Measurements from ENCODE around the gene CLEC4G.

The CLEC4G gene

DNA sequence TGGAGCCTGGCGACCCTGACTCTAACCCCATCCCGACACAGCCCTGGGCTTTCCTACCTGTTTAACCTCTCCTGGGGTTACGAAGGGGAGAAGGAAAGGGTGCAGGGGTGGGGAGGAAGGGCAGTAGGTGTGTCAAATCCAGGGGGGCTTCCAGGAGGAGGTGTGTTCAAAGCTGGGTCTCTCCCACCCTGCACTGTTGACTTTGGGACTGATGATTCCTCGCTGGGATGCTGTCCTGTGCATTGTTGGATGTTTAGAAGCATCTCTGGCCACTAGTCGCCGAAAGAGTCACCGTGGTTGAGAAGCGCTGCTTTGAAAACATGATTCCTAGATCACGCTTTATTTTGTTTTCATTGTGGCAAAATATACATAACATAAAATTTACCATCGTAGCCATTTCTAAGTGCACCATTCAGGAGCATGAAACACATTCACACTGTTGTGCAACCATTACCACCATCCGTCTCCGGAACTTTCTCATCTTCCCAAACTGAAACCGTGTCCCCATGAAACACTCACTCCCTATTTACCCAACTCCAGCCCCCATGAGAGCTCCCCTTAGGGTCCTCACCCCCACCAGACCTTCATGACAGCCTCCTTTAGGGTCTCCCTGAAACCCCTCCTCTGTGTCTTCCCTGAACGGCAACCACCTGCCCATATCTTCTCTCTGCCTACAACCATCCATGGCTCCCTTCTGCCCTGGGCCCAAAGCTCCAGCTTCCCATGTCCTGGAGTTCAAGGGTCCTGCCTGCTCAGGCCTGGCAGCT is 25.5 kb downstream of the CLEC4G start:
- no peak for DNase-seq (ENCODE audit: low read depth, low spot score)
- H3K4me3 ChIP-seq (ENCODE audit: low read depth, low read length) = no peak overlapping the region
- TF ChIP-seq, protein P1, sequence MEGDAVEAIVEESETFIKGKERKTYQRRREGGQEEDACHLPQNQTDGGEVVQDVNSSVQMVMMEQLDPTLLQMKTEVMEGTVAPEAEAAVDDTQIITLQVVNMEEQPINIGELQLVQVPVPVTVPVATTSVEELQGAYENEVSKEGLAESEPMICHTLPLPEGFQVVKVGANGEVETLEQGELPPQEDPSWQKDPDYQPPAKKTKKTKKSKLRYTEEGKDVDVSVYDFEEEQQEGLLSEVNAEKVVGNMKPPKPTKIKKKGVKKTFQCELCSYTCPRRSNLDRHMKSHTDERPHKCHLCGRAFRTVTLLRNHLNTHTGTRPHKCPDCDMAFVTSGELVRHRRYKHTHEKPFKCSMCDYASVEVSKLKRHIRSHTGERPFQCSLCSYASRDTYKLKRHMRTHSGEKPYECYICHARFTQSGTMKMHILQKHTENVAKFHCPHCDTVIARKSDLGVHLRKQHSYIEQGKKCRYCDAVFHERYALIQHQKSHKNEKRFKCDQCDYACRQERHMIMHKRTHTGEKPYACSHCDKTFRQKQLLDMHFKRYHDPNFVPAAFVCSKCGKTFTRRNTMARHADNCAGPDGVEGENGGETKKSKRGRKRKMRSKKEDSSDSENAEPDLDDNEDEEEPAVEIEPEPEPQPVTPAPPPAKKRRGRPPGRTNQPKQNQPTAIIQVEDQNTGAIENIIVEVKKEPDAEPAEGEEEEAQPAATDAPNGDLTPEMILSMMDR (IDR thresholded peaks at IDR 0.05; ENCODE audit: low read depth, low read length) = no peak
- in situ Hi-C loops (cut with HindIII; ENCODE audit: low sequenced_read_pairs) = no loop called here

DNA sequence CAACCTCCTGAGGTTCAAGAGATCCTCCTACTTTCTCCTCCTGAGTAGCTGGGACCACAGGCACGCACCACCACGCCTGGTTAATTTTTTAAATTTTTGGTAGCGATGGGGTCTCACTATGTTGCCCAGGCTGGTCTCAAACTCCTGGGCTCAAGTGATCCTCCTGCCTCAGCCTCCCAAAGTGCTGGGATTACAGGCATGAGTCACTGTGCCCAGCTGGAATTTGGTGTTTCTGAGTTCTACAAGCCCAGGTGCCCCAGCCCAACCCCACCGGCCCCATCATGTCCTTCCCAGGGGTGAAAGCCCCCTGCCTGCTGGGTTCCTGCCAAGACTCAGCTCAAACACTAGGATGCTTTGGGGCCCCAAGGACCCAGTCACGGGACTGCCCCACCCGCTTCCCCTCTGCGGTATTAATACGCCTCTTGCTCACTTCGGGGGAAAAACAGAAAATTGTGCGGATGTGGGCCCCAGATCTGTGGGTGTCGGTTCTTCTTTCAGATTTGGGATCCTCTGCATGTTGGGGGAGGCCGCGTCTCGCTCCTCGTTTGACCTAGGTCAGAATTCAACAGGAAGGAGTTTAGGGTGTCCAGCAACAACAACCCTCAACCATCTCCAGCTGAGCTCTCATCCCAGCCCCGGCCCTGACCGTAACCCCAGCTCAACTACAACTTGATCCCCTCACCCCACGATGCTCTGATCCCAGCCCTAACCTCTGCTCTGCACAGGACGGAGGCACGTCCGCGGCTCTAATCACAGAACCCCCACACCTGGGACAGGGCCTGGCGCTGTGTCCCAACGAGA is 26.3 kb downstream of the CLEC4G start:
- in situ Hi-C loops (cut with HindIII; ENCODE audit: low sequenced_read_pairs) = no loop called here
- TF ChIP-seq, protein P1 (IDR thresholded peaks at IDR 0.05; ENCODE audit: low read depth, low read length) = no peak
- no peak for DNase-seq (ENCODE audit: low read depth, low spot score)
- no peak overlapping the region for H3K4me3 ChIP-seq (ENCODE audit: low read depth, low read length)

DNA sequence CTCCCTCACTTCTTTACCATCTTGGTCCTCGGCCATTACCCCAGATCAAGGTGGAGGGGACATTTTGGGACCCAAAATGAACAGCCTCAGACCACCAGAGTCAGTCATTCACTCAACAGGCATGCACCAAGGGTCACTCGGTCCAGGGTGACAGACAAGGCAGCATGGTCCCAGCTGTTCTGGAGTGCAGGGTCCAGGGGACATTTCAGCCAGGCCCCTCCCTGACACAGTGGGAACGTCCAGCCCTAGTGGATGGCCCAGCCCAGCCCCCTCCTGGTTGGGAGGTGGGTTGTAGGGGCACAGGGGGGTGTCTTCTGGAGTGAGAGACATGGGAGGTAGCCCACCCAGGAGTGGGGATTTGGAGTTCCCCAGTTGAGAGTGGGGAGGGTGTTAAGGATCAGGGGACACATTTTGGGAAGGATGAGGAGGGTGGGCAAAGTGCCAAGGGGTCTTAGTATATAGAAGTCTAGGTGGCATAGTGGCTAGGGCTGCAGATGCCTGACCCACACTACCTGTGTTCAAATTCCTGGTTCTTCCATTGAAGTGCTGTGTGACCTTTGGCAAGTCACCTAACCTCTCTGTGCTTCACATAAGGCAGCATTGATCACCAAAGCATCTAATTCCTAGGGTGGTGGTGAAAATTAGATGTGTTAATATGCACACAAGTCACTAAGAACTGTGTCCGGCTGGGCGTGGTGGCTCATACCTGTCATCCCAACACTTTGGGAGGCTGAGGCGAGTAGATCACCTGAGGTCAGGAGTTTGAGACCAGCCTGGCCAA is 27.4 kb downstream of the CLEC4G start:
- in situ Hi-C loops (cut with HindIII; ENCODE audit: low sequenced_read_pairs) = no loop called here
- TF ChIP-seq, protein P1 (IDR thresholded peaks at IDR 0.05; ENCODE audit: low read depth, low read length) = no peak
- DNase-seq (ENCODE audit: low read depth, low spot score) = no peak
- H3K4me3 ChIP-seq (ENCODE audit: low read depth, low read length) = no peak overlapping the region

DNA sequence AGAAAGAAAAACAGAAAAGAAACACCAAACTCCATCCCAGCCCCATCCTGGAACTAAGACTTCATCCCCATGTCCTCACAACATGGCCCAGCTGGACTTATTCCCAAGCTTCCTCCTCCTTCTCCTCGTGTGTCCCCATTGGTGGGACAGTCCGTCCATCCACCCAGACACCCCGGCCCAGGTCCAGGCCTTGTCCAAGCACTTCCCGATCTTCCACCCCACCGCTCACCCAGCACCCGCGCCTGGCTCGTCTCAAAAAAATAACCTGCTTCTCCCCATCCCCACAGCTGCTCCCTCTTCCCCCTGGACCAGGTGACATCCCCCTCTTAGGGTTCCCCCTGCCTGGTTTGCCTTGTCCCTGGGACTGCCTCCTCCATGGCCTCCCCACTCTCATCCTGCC is 28.6 kb downstream of the CLEC4G start:
- TF ChIP-seq, protein P1 (IDR thresholded peaks at IDR 0.05; ENCODE audit: low read depth, low read length) = no peak
- no peak for DNase-seq (ENCODE audit: low read depth, low spot score)
- in situ Hi-C loops (cut with HindIII; ENCODE audit: low sequenced_read_pairs) = no loop called here
- H3K4me3 ChIP-seq (ENCODE audit: low read depth, low read length) = no peak overlapping the region

DNA sequence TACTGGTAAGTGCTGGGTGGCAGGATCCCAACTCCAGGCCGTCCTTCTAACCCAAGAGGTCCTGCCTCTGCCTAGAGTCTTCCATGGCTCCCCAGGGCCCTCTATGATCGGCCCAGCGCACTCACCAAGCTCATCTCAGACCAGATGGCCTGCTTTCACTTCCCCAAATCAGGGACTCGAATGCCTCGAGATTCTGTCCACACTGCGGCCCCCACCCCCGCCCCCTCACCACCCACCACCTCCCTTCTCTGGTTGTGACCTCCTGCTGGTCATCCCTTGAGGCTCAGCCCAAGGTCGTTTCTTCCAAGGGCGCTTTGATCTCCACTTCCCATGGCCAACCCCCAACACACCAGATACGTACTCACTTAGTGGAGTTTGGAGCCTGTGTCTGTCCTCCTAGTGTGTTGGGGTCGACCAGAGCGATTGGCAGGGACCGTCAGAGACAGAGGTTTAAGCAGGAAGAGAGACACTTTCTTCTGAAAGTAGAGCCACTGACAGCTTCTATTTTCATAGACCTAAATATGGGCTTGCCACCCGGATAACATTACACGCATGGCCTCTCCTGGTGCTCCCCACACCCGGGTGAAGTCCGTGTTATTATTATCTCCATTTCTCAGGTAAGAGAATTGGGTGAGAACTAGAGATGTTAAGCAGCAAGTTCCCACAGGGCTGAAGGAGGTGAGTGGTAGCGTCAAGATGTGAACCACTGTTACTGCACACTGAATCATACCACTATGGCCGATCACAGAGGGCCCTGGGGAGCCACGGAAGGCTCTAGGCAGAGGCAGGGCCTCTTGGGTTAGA is 30.1 kb downstream of the CLEC4G start, which contains the start of gene FCER2:
Gene FCER2, minus strand, starts transcription at position 478 of the 804 bp plus-strand sequence. CDS start 2,371 bp downstream, outside the sequence.
- H3K4me3 ChIP-seq (ENCODE audit: low read depth, low read length) = no peak within 1 kb of the TSS
- no peak for DNase-seq (ENCODE audit: low read depth, low spot score)
- TF ChIP-seq, protein P1 (IDR thresholded peaks at IDR 0.05; ENCODE audit: low read depth, low read length) = no peak
- in situ Hi-C loops (cut with HindIII; ENCODE audit: low sequenced_read_pairs) = no loop called here

All from astrocyte of the spinal cord (primary cell).